Activated T-helper 9 cell treated with anti-CD3 and anti-CD28 coated beads, Interleukin-2, amount 50 U/mL, for 16 hours (primary cell): Measurements from ENCODE around the gene ALKBH5.
A peak's percentile ranks its signal among the peaks of the same experiment; 100 is the strongest.

Experiments
- DNase-seq: peaks from one replicate; pipeline ENCODE4 v3.0.0-alpha.2; 2020; ENCODE audit warnings: low read depth

ALKBH5 gene

DNA sequence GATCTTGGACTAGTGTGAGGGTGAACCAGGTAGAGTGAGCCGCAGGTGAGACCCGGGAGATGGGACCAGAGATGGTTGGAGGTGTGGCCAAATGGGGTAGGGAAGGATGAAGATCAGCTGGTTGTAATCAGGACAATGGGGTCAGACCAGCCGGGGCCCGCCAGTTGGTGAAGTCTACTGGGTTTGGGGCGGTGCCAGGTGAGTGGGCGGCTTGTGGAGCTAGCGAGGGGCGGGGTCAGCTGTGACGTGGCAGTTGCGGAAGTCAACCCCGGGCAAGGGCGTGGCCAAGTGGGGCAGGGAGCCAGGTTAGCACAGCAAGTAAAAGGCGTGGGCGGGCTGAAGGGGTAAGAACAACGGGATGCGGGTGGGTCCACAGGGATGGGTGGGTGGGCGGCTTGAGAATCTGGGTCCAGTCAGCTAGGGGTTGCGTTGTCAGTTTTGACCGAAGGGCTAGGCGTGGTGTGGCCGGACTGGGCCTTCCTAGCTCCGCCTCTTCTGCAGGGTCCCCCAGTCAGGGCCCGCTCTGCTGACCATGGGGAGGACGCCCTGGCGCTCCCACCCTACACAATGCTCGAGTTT lies 25.5 kb upstream of the ALKBH5 start:
- peak; percentile 88 for DNase-seq

DNA sequence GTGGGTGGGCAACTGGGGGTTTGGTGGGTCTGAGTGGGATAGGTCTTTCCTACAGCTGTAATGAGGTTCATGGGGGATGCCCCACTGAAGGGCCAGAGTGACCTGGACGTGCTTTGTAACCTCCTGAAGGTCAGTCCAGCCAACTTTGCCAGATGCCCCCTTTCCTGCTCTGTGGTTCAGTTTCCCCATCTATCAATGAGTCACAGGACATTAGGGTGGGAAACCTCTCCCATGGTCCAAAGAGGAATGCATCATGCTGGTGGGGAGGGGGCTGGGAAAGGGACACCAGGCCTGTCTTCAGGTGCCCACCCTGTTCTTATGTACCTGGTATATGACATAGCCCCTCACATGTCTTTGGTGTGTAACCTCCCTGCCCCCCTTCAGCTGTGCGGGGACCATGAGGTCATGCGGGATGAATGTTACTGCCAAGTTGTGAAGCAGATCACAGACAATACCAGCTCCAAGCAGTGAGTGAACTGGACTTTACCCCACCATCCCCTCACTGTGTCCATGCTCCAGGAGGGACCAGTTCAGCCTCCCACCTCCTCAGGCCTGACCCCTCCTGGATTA lies 24.0 kb upstream of the ALKBH5 start:
- no peak for DNase-seq

DNA sequence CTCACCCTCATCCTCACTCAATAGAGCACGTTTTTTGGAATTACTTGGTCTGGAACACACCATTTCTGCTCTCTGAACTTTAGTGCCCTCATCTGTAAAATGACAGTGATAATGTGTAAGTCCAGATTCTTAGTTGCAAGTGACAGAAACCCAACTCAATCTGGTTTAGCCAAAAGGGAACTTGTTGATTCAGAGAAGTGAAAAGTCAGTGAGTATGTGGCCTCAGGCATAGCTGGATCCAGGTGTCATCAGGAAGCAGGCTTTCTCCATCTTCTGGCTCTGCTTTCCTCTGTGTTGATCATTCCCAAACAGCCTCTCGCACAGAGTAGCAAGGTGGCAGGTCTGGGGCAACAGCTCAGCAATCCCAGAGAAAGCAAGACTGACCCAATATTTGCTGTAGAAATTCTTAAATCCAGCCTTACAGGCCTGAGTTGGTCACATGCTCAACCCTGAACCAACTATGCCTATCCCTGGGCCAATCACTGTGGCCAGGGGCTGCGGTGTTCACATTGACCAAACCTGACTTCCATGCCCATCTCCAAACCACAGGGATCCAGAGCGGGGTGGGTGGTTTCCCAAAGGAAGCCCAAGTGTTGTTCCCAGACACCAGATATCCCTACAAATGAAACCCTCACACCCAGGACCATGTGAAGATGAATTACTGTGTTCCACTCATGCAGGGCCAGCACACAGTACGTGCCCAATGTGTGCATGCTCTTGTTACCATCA lies 23.3 kb upstream of the ALKBH5 start:
- DNase-seq: no peak

DNA sequence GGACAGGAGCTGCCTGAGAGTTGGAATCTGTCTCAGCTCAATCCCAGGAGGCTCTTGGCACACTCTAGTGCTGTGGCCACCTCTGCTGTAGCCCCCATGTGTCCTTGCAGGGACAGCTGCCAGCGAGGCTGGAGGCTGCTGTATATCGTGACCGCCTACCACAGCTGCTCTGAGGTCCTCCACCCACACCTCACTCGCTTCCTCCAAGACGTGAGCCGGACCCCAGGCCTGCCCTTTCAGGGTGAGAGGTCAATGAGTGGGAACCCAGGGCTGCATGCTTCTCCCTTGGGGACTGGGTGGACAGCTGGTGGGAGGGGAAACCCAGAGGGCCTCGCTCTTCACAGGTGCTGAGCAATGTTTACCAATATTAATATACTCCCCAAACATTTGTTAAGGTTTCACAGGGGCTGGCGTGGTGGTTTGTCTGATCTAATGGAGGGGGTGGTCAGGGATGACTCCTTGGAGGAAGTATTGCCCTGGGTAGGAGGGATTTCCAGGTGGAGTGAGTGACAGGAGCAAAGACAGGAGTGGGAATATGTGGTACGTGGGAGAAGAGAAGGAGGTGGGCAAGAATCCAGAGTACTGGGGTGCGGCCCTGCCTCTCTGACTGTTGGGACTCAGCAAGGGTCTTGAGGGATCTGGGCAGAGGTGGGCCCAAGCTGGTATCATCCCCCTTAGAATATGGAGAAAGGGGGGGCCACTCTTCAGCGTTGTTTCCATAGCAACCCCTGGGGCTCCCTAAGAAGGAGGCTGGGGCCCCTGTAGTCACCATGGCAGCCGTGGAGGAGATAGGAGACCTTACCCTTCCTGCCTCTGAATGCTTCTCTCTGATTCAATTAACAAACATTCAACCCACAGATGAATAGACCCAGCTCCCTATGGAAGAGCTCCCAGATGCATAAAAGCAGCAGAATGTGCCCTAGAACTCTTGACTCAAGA lies 22.2 kb upstream of the ALKBH5 start:
- no peak for DNase-seq

DNA sequence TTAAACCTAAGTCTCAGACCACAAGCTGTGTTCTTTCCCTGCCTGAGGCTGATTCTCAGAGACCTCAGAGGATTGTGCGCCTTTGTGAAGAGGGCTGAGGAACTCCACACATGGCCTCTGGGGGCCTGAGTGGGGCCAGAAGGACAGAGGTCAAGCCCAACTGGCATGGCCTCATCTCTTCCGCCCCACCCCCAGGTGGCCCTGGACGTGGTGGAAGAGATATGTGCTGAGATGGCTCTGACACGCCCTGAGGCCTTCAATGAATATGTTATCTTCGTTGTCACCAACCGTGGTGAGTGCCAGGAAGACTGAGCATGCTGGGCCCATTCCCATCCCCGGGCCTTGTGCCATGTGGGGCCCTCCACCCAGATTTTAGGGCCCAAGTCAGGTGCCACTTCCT lies 20.1 kb upstream of the ALKBH5 start:
- DNase-seq: no peak

DNA sequence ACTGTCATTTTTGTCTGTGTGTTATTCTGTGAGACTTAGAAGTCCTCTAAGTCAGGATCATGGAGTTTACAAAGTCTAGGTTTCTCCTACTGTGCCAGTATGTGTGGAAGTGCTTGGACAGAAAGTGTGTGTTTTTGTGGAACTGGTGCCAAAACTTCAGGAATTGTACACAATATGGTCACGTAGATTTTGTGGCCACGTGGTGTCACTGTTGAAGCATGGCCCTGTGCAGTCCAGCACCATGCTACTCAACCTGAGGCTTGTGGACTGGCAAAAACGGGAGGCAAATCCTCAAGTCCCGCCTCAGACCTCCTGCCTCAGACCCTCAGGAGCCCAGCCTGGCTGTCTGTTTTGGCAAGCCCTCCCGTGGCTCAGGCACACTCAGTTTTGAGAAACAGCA lies 16.7 kb upstream of the ALKBH5 start:
- DNase-seq: no peak

DNA sequence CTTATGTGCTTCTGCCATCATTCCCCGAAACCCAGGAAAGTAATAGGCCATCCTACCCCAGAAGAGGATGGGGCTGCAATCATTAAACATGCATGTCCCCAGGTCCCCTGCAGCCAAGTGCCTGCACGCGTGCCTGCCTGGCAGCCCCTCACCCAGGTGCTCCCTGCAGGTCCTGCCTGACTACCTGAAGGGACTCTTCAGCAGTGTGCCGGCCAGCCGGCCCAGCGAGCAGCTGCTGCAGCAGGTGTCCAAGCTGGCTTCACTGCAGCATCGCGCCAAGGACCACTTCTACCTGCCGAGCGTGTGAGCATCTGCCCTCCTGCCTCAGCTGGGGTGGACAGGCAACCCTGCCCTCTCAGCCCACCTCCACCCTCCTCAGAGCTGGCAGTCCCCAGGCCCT lies 16.2 kb upstream of the ALKBH5 start:
- no peak for DNase-seq

DNA sequence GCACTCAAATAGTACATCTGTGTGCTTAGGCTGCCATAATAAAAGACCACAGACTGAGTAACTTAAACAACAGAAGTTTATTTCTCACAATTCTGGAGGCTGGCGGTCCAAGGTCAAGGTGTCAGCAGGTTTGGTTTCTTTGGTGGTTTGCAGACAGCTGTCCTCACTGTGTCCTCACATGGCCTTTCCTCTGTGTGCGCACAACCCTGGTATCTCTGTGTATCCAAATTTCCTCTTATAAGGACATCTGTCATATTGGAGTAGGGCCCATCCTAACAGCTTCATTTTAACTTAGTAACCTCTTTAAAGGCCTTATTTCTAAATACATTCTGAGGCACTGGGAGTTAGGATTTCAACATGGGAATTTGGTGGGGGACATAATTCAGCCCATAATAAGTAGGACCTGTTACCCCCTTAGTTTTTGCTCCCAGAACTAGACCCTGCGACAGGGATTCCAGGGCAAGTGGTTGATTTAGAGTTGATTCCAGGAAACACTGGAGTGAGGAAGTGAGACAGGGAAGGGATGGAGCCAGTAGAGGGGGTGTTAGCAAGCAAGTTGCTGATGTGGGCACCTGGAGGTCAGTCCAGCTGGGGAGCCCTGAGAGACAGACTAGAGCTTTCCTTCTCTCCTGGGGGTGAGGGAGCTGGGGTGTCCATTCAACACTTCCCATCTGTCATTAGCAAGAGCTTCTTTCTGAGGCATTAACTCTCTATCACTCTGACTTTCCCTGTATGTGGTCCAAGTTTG lies 10.9 kb upstream of the ALKBH5 start:
- no peak for DNase-seq

DNA sequence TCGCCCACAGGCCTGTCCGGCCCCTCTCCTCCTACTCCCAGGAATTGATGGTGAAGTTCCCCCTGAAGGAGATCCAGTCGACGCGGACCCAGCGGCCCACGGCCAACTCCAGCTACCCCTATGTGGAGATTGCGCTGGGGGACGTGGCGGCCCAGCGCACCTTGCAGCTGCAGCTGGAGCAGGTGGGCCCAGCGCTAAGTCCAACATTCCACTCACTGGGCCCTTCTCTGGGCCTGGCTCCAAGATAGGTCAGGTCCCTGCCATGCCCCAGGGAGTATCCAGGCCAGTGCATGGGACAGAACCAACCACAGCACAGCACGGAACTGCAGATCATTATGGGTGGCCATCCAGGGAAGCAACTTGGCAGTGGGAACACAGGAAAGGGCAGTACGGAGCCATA lies 9.9 kb upstream of the ALKBH5 start:
- DNase-seq: no peak

DNA sequence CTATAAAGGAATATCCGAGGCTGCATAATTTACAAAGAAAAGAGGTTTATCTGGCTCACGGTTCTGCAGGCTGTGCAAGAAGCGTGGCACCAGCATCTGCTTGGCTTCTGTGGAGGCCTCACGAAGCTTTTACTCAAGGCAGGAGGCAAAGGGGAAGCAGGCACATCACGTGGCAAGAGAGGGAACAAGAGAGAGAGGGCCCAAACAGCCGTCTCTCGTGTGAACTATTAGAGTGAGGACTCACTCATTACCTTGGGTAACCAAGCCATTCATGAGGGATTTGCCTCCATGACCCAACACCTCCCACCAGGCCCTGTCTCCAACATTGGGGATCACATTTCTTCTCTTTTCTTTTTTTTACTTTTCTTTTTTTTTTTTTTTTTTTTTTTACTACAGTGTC lies 7.5 kb upstream of the ALKBH5 start:
- DNase-seq: no peak

DNA sequence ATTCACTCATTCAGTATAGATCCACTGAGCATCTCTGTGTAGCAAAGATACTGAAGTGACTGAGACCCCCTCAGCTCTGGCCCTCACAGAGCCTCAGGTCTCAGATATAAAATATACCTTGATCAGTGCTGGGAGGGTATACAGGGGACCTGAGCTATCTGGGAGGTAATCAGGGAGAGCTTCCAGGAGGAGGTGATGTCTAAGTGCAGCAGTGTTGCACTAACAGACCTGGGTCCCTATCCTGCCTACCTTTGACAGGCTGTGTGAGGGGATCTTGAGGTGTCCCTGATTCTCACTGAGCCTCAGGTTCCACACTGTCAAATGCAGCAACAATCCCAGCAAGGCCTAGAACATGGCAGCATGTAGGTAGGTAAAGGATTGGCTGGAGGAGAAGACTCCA lies 6.5 kb upstream of the ALKBH5 start:
- no peak for DNase-seq

DNA sequence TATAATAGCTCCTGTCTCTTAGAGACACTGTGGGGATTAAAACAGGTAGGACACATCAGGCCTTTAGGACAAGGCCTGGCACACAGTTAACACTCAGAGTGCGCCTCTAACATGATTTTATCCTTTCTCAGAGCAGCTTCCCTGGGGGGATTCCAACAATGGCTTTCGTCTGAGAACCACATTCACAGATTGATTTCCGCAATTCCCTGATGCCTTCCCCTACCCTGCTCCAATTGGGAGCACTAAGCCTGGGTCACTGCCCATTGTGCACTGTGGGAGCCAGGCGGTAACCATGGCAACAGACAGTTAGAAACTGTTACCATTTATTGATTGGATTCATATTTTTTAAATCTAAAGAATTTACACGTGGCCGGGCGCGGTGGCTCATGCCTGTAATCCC lies 5.9 kb upstream of the ALKBH5 start:
- no peak for DNase-seq

DNA sequence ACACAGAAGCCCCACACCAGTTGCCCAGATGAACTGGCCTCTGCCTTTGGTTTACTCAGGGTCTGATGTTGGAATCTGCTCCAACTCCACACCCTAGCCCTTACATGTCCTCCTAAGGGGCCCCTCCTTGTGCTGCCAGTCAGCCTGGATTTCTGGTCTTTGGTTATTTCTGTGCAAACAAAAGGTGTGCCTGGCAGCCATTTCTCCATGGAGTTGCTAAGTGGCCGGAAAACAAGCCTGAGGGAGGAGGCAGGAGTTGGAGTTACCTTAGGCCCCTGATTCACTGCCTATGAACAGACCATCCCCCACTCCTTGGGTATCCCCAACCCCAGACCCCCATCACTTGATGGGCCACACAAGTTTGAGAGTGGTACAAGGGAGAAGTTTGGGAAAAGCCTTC lies 4.4 kb upstream of the ALKBH5 start:
- DNase-seq: no peak

DNA sequence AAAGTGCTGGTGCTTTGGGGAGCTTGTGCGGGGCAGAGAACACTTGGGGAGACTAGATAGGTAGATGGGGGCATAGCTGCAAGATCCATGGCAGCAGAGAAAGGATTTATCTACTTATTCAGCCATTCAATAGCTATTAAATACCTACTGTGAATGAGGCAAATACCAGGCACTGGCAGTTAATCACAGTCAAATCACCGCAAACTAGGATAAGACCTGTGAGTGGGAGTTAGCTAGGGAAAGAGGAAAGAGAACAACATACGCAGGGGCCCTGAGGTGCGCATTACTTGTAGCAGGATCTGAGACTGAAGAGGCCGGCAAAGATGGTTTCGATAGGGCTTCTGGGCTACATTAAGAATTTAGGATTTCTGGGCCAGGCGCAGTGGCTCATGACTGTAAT lies 3.8 kb upstream of the ALKBH5 start:
- no peak for DNase-seq

DNA sequence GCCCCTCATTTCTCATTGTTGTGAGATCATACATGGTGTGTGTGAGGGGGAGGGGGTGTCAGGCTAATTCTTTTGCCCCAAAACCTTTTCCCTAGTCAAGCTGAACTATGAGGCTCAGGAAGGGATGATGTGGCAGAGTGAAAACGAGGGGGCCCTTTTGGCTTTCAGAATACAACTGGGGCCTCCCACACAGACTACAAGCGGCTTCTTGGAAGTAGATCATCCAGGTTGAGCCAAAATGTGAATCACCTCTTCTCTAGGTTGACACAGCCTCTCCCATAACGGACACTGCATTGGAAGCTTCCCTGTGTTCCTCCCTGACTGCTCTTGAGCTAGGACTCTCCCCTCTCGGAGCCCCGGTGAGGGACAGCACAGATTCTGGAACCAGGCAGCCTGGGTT lies 2.3 kb upstream of the ALKBH5 start:
- peak; percentile 14 for DNase-seq

DNA sequence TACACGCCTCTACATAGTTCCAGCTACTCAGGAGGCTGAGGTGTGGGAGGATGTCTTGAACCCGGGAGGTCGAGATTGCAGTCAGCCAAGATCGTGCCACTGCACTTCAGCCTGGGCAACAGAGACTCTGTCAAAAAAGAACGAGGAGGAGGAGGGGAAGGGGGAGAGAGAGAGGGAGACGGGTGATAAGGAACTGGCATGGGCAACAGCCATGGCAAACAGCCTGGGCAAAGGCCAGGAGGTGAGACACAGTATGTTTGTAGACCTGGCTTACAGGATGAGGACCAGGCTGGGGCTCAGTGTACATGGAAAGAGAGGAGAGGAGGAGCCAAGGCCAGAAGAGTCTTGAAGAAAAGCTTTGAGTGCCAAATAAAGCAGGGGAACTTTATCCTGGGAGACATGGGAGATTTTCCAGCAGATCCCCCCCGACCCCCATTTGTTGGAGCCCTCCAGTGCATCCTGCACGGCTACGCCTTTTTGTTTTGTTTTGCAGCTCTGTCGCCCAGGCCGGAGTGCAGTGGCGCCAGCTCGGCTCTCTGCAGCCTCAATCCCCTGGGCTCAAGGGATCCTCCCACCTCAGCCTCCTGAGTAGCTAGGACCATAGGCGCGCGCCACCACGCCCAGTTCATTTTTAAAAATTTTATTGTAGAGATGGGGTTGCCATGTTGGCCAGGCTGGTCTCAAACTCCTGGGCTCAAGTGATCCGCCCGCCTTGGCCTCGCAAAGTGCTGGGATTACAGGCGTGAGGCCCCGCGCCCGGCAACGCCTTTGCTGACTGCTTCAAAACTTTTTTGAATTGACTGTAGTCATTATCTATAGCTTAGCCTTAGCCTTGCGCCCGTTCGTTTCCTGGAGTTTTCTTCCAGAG lies 1.3 kb upstream of the ALKBH5 start:
- DNase-seq: no peak

DNA sequence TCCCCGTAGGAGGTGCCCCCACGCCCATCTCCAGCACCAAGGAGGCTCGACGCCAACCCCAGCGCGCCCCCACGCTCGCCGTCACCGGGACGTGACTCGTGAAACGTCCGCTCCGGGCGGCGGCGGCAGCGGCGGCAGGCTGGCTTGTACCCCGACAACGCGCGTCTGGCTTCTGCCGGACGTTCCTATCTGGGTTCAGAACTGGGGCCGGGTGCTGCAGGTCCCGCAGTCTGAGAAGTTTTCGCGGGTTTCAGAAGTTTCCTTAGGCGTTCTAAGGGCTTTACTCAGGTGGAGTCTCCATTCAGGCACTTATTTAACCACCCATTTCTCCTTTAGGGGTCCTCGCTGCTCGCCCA lies 672 bp upstream of the ALKBH5 start:
- DNase-seq: peak; percentile 75

DNA sequence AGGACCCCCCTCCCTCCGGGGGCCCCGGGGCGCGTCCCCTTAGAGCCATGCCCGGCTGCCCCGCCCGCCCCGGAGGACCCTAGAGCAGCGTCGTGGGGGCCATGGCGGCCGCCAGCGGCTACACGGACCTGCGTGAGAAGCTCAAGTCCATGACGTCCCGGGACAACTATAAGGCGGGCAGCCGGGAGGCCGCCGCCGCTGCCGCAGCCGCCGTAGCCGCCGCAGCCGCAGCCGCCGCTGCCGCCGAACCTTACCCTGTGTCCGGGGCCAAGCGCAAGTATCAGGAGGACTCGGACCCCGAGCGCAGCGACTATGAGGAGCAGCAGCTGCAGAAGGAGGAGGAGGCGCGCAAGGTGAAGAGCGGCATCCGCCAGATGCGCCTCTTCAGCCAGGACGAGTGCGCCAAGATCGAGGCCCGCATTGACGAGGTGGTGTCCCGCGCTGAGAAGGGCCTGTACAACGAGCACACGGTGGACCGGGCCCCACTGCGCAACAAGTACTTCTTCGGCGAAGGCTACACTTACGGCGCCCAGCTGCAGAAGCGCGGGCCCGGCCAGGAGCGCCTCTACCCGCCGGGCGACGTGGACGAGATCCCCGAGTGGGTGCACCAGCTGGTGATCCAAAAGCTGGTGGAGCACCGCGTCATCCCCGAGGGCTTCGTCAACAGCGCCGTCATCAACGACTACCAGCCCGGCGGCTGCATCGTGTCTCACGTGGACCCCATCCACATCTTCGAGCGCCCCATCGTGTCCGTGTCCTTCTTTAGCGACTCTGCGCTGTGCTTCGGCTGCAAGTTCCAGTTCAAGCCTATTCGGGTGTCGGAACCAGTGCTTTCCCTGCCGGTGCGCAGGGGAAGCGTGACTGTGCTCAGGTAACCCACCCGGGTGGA lies 759 bp downstream of the ALKBH5 start:
- peak; percentile 61 for DNase-seq

DNA sequence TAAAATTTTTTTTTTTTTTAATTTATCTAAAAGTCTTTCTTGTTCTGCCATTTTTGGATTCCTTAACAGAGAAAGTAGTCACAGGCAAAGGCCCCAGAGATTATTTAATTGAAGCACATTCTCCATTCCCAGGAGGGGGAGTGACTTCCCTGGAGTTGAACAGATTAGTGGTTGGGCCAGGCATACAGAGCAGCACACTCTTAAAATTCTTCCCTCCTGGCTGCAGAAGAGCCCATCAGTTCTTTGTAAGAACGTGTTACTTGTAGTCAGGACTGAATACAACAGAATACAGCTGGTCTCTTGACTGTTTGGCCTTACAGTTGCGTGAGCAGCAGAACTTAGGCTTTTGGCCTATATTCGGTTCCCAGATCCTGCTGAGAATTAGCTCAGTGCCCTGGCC lies 1.8 kb downstream of the ALKBH5 start:
- DNase-seq: no peak
